H9 (cell line): Measurements from ENCODE around the gene RPLP2. TPM values are rescaled to one million over a fixed set of nuclear protein-coding genes. Genes with fewer than 3 reads are reported as not detected.

Experiments
- DNase-seq: peaks from one replicate; pipeline ENCODE4 v3.0.0-alpha.2; 2017
- H2AFZ ChIP-seq: one replicate; pipeline ENCODE4 v1.6.1; 2013; ENCODE audit warnings: mild to moderate bottlenecking, low read length, control low read depth, moderate library complexity
- H2AK5ac ChIP-seq: 2 replicates; pipeline ENCODE4 v1.6.1; 2013; ENCODE audit warnings: low read length, control low read depth, mixed read lengths; ENCODE audit not compliant: insufficient read length
- H2BK120ac ChIP-seq: one replicate; pipeline ENCODE4 v1.6.1; 2013; ENCODE audit warnings: low read depth, mild to moderate bottlenecking, low read length, control low read depth, inconsistent platforms; ENCODE audit not compliant: poor library complexity, severe bottlenecking
- H2BK12ac ChIP-seq: 2 replicates; pipeline ENCODE4 v1.6.1; 2013; ENCODE audit warnings: low read length, control low read depth, mixed read lengths, low read depth; ENCODE audit not compliant: insufficient read length
- H2BK15ac ChIP-seq: 2 replicates; pipeline ENCODE4 v1.6.1; 2013; ENCODE audit warnings: low read depth, low read length, control low read depth
- H2BK20ac ChIP-seq: one replicate; pipeline ENCODE4 v1.6.1; 2013; ENCODE audit warnings: low read depth, mild to moderate bottlenecking, low read length, control low read depth, inconsistent platforms; ENCODE audit not compliant: poor library complexity, severe bottlenecking
- H2BK5ac ChIP-seq: 2 replicates; pipeline ENCODE4 v1.6.1; 2013; ENCODE audit warnings: low read length, control low read depth, mixed read lengths; ENCODE audit not compliant: insufficient read length
- H3K14ac ChIP-seq: 2 replicates; pipeline ENCODE4 v1.6.1; 2013; ENCODE audit warnings: low read length, control low read depth; ENCODE audit not compliant: insufficient read depth
- H3K18ac ChIP-seq: 2 replicates; pipeline ENCODE4 v1.6.1; 2013; ENCODE audit warnings: low read depth, mild to moderate bottlenecking, mixed read lengths, low read length, control low read depth; ENCODE audit not compliant: insufficient read length
- H3K23ac ChIP-seq: 2 replicates; pipeline ENCODE4 v1.6.1; 2013; ENCODE audit warnings: low read length, control low read depth, mixed read lengths, low read depth; ENCODE audit not compliant: insufficient read length
- H3K23me2 ChIP-seq: 2 replicates; pipeline ENCODE4 v1.6.1; 2013; ENCODE audit warnings: low read depth, mild to moderate bottlenecking, mixed read lengths, low read length, control low read depth; ENCODE audit not compliant: insufficient read length, poor library complexity, severe bottlenecking
- H3K27ac ChIP-seq: 2 replicates; pipeline ENCODE4 v1.5.1; 2013; ENCODE audit warnings: low read length, control low read depth, mixed read lengths, low read depth; ENCODE audit not compliant: insufficient read length
- H3K27me3 ChIP-seq: 2 replicates; pipeline ENCODE4 v1.6.1; 2013; ENCODE audit warnings: low read length, control low read depth, inconsistent platforms; ENCODE audit not compliant: insufficient read depth
- H3K4ac ChIP-seq: 2 replicates; pipeline ENCODE4 v1.6.1; 2013; ENCODE audit warnings: low read depth, mild to moderate bottlenecking, control low read depth, inconsistent platforms, low read length, moderate library complexity
- H3K4me1 ChIP-seq: 2 replicates; pipeline ENCODE4 v1.6.1; 2013; ENCODE audit warnings: low read length, control low read depth, inconsistent platforms; ENCODE audit not compliant: insufficient read depth
- H3K4me2 ChIP-seq: 2 replicates; pipeline ENCODE4 v1.6.1; 2013; ENCODE audit warnings: low read length, control low read depth, mixed read lengths; ENCODE audit not compliant: insufficient read length, insufficient read depth
- H3K56ac ChIP-seq: 2 replicates; pipeline ENCODE4 v1.6.1; 2013; ENCODE audit warnings: low read depth, mild to moderate bottlenecking, mixed read lengths, low read length, control low read depth; ENCODE audit not compliant: insufficient read length
- H3K79me1 ChIP-seq: 2 replicates; pipeline ENCODE4 v1.6.1; 2013; ENCODE audit warnings: low read depth, mild to moderate bottlenecking, moderate library complexity, low read length, control low read depth, inconsistent platforms; ENCODE audit not compliant: insufficient read depth, poor library complexity, severe bottlenecking
- H3K79me2 ChIP-seq: 2 replicates; pipeline ENCODE4 v1.6.1; 2013; ENCODE audit warnings: low read length, control low read depth, inconsistent platforms; ENCODE audit not compliant: insufficient read depth
- H3K9ac ChIP-seq: 2 replicates; pipeline ENCODE4 v1.6.1; 2013; ENCODE audit warnings: low read length, control low read depth, mixed read lengths; ENCODE audit not compliant: insufficient read length; ENCODE audit errors: extremely low read depth
- H3K9me3 ChIP-seq: one replicate; pipeline ENCODE4 v1.6.1; 2013; ENCODE audit warnings: low read depth, low read length, inconsistent platforms; ENCODE audit not compliant: control insufficient read depth
- H3T11ph ChIP-seq: one replicate; pipeline ENCODE4 v1.6.1; 2013; ENCODE audit warnings: mild to moderate bottlenecking, low read length, control low read depth, inconsistent platforms
- H4K20me1 ChIP-seq: one replicate; pipeline ENCODE4 v1.6.1; 2013; ENCODE audit not compliant: control insufficient read depth, insufficient read length, insufficient read depth
- H4K5ac ChIP-seq: 2 replicates; pipeline ENCODE4 v1.6.1; 2013; ENCODE audit warnings: low read depth, mild to moderate bottlenecking, mixed read lengths, low read length, control low read depth; ENCODE audit not compliant: insufficient read length
- H4K8ac ChIP-seq: replicated peaks from 2 replicates; pipeline ENCODE4 v1.6.1; 2013; ENCODE audit warnings: low read length, control low read depth, mixed read lengths, low read depth; ENCODE audit not compliant: insufficient read length
- H4K91ac ChIP-seq: 2 replicates; pipeline ENCODE4 v1.6.1; 2013; ENCODE audit warnings: low read depth, mild to moderate bottlenecking, moderate library complexity, mixed read lengths, low read length, control low read depth; ENCODE audit not compliant: insufficient read length
- H3K27ac Mint-ChIP-seq, 3 experiments: 2 replicates in 2 of 3; 3 replicates in 1 of 3; pipeline ENCODE4 v1.8.0; 2020 to 2021; ENCODE audit warnings: mixed read lengths in 3 of 3, mild to moderate bottlenecking in 1 of 3, moderate library complexity in 1 of 3
- H3K27me3 Mint-ChIP-seq: 2 replicates; pipeline ENCODE4 v1.8.0; 2021; ENCODE audit warnings: low read depth, mild to moderate bottlenecking, moderate library complexity, mixed read lengths
- H3K36me3 Mint-ChIP-seq, 3 experiments: 2 replicates in 2 of 3; 3 replicates in 1 of 3; pipeline ENCODE4 v1.8.0; 2020 to 2021; ENCODE audit warnings: low read depth in 3 of 3, mixed read lengths in 3 of 3; ENCODE audit not compliant: insufficient read depth in 1 of 3
- H3K4me1 Mint-ChIP-seq, 2 experiments: 2 replicates each; pipeline ENCODE4 v1.8.0; 2020; ENCODE audit warnings: mixed read lengths in 2 of 2
- H3K4me3 Mint-ChIP-seq, 2 experiments: 2 replicates in 1 of 2; 3 replicates in 1 of 2; pipeline ENCODE4 v1.8.0; 2020 to 2021; ENCODE audit warnings: mild to moderate bottlenecking in 2 of 2, mixed read lengths in 2 of 2, moderate library complexity in 1 of 2
- H3K9me3 Mint-ChIP-seq, 2 experiments: 2 replicates in 1 of 2; 3 replicates in 1 of 2; pipeline ENCODE4 v1.8.0; 2020; ENCODE audit warnings: mild to moderate bottlenecking in 2 of 2, mixed read lengths in 2 of 2, moderate library complexity in 1 of 2
- CTCF ChIP-seq: fragments of 200-600 bp; sonication (generic); conservative IDR thresholded peaks from 3 replicates; pipeline ENCODE4 v1.8.0; 2021; ENCODE audit warnings: antibody characterized with exemption, mild to moderate bottlenecking
- WGBS: extraction: QIAGEN DNeasy Blood & Tissue Kit; methylation state at CpG from one replicate; pipeline ENCODE4 v1.1.7; 2013; ENCODE audit warnings: missing lambda C conversion rate, low lambda C conversion rate, mixed read lengths; ENCODE audit not compliant: insufficient read length; ENCODE audit errors: extremely low coverage; 5-methylcytosine and 5-hydroxymethylcytosine counted together
- total RNA-seq: library from RNA; stranded (reverse); gene quantifications from 2 replicates; pipeline ENCODE4 v1.2.1, GENCODE V29; 2021

RPLP2 gene
- total RNA-seq, 1 experiment from 2014 or later = 2,138 TPM

DNA sequence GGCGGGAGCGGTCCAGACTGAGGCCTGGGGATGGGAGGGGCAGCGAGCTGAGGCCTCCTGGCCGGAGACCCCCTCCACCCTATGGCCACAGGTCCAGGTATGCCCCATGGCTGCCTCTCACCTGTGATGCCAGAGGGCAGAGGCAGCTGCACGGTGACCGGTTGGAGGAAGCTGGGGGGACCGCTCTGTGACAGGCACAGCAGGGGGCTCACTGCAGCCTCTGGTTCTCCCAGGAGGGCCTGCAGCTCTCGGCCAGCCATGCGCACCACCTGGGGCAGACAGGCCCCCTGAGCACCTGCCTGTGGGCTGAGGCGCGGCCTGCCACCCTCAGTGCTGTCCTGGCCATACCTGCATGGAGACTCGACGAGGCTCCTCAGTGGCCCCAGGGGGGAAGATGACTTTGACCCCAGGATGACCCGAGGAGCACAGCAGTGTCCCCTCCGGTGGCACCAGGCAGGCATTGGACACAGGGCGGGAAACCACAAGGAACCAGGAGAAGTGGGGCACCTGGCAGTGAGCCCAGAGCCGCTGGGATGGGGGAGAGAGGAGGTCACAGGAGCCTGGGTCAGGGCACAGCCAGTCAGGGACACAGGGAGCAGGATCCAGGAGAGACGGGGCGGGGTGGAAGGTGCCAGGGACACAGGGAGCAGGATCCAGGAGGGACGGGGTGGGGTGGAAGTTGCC is 8.5 kb upstream of the RPLP2 start:
- no peak overlapping the region for H2BK120ac ChIP-seq
- no peak overlapping the region for H3K14ac ChIP-seq
- no peaks in the 10 kb centered on the region for H3K9me3 ChIP-seq
- H3K23me2 ChIP-seq = peaks cover 16% of the 10 kb centered on the region
- no peak overlapping the region for H3T11ph ChIP-seq
- peaks cover 0 to 8% (median 8%) of the 10 kb centered on the region in 3 experiments; a peak in 4 of 7 replicates for H3K36me3 Mint-ChIP-seq
- no peak overlapping the region for H4K8ac ChIP-seq
- no peak overlapping the region for H3K23ac ChIP-seq
- peaks cover 2% of the 10 kb centered on the region for H4K20me1 ChIP-seq
- no peak overlapping the region for H2BK12ac ChIP-seq
- H3K4me1 ChIP-seq = no peaks in the 10 kb centered on the region; the same call in 1 of the 2 replicates
- no peak overlapping the region for H2BK15ac ChIP-seq
- H4K91ac ChIP-seq = no peak overlapping the region
- no CpG with 5 or more reads among the region's 20 CpGs for WGBS
- no peak overlapping the region; a peak in 1 of 5 replicates for H3K4me3 Mint-ChIP-seq
- H3K4ac ChIP-seq = no peak overlapping the region
- H3K9ac ChIP-seq = no peak overlapping the region
- no peaks in the 10 kb centered on the region for H3K79me1 ChIP-seq
- peaks cover 13 to 18% of the 10 kb centered on the region in 2 experiments for H3K4me1 Mint-ChIP-seq
- H3K27me3 ChIP-seq = no peaks in the 10 kb centered on the region
- H3K4me2 ChIP-seq = no peak overlapping the region
- no peaks in the 10 kb centered on the region for H3K27me3 Mint-ChIP-seq
- H2BK5ac ChIP-seq = no peak overlapping the region
- H3K27ac Mint-ChIP-seq = no peak overlapping the region
- H3K9me3 Mint-ChIP-seq = no peaks in the 10 kb centered on the region
- no peak overlapping the region for H4K5ac ChIP-seq
- H3K18ac ChIP-seq = no peak overlapping the region
- H2AK5ac ChIP-seq = no peak overlapping the region
- H3K27ac ChIP-seq = no peak overlapping the region
- no peak overlapping the region for H2AFZ ChIP-seq
- no peaks in the 10 kb centered on the region for H3K79me2 ChIP-seq
- no peak for TF ChIP-seq CTCF
- no peak overlapping the region for H3K56ac ChIP-seq
- DNase-seq = no peak
- no peak overlapping the region for H2BK20ac ChIP-seq
